K562 (cell line): ENCODE measurements around the gene AGO4. TPM values are rescaled to one million over a fixed set of nuclear protein-coding genes. Genes with fewer than 3 reads are reported as not detected.

Experiments
- BRD9 ChIP-seq: fragments of 450-650 bp; IDR thresholded peaks from 2 replicates; pipeline ENCODE4 v1.6.1; 2018; ENCODE audit warnings: low read depth; ENCODE audit not compliant: partially characterized antibody
- FOXM1 ChIP-seq, 2 experiments: fragments of 450-650 bp in 1 of 2; sonication (generic) in 1 of 2; formaldehyde crosslinking in 1 of 2; IDR thresholded peaks; 2 replicates each; pipeline versions ENCODE4 v1.6.1 to v1.9.0; 2017 to 2022; ENCODE audit warnings: low read depth in 2 of 2, mild to moderate bottlenecking in 2 of 2, missing genetic modification reagents in 1 of 2, moderate library complexity in 1 of 2
- JUNB ChIP-seq: fragments of 450-650 bp; formaldehyde crosslinking; conservative IDR thresholded peaks from 2 replicates; pipeline ENCODE4 v1.4.0; 2020; ENCODE audit warnings: mild to moderate bottlenecking
- KAT2B ChIP-seq: IDR thresholded peaks from one replicate; pipeline ENCODE4 v1.6.1; 2012; ENCODE audit warnings: low read depth, mild to moderate bottlenecking, control low read depth, inconsistent platforms, low read length, moderate library complexity
- POLR2H ChIP-seq: IDR thresholded peaks from 2 replicates; pipeline ENCODE4 v1.6.1; 2016; ENCODE audit warnings: missing genetic modification characterization, low read depth, mild to moderate bottlenecking, control low read depth, missing compliant biosample characterization, moderate library complexity
- RB1 ChIP-seq: fragments of 450-650 bp; IDR thresholded peaks from 2 replicates; pipeline ENCODE4 v1.6.1; 2017; ENCODE audit warnings: low read depth, mild to moderate bottlenecking
- STAG1 ChIP-seq: sonication (generic); formaldehyde crosslinking; IDR thresholded peaks from 2 replicates; pipeline ENCODE4 v1.5.0; 2020; ENCODE audit warnings: missing genetic modification reagents, borderline replicate concordance
- TEAD1 ChIP-seq, 2 experiments: fragments of 450-650 bp in 1 of 2; sonication (generic) in 1 of 2; formaldehyde crosslinking; IDR thresholded peaks; 2 replicates each; pipeline versions ENCODE4 v1.4.0 to v1.8.0; 2020 to 2022; ENCODE audit warnings: mild to moderate bottlenecking in 2 of 2, missing genetic modification reagents in 1 of 2
- TFAM ChIP-seq: fragments of 250-450 bp; sonication (Bioruptor Pico); conservative IDR thresholded peaks from 2 replicates; pipeline ENCODE4 v1.5.0; 2021; ENCODE audit warnings: mild to moderate bottlenecking, moderate library complexity
- ZBTB1 ChIP-seq: sonication (generic); formaldehyde crosslinking; IDR thresholded peaks from 2 replicates; pipeline ENCODE4 v1.8.1; 2023; ENCODE audit warnings: missing genetic modification reagents, low read depth, mild to moderate bottlenecking, borderline replicate concordance
- ZEB2 ChIP-seq: fragments of 450-650 bp; IDR thresholded peaks from 2 replicates; pipeline ENCODE4 v1.6.1; 2016
- ZNF133 ChIP-seq: fragments of 250-450 bp; sonication (Bioruptor Pico); IDR thresholded peaks from 2 replicates; pipeline ENCODE4 v1.4.0; 2020; ENCODE audit warnings: mild to moderate bottlenecking
- ZNF232 ChIP-seq: sonication (generic); formaldehyde crosslinking; IDR thresholded peaks from 2 replicates; pipeline ENCODE4 v1.8.0; 2022; ENCODE audit warnings: mild to moderate bottlenecking, missing genetic modification reagents
- ZNF24 ChIP-seq: fragments of 450-650 bp; IDR thresholded peaks from 2 replicates; pipeline ENCODE4 v1.6.1; 2016
- ZNF561 ChIP-seq: fragments of 450-650 bp; formaldehyde crosslinking; conservative IDR thresholded peaks from 2 replicates; pipeline ENCODE4 v1.4.0; 2020; ENCODE audit warnings: mild to moderate bottlenecking, moderate library complexity
- ZNF655 ChIP-seq: fragments of 250-450 bp; sonication (Bioruptor Pico); IDR thresholded peaks from 2 replicates; pipeline ENCODE4 v1.5.0; 2021
- ZNF75A ChIP-seq: fragments of 450-650 bp; formaldehyde crosslinking; IDR thresholded peaks from 2 replicates; pipeline ENCODE4 v1.4.0; 2020; ENCODE audit warnings: mild to moderate bottlenecking
- ZSCAN32 ChIP-seq: fragments of 450-650 bp; formaldehyde crosslinking; IDR thresholded peaks from 2 replicates; pipeline ENCODE4 v1.4.0; 2020; ENCODE audit warnings: mild to moderate bottlenecking, moderate library complexity
- polyA plus RNA-seq, 8 experiments: library from polyadenylated mRNA; depleted of rRNA in 4 of 8; stranded (reverse) in 5 of 8; unstranded in 3 of 8; fragments of >200 nt; fragmentation: Nextera tagmentation in 2 of 8; fragmentation: Illumina TruSeq in 1 of 8; extraction: Ambion mirVana in 2 of 8; extraction: Trizol in 1 of 8; gene quantifications; 2 replicates each; pipeline versions ENCODE4 v1.2.1 to v1.2.3, GENCODE V29; 2011 to 2014; ENCODE audit warnings: inconsistent platforms in 1 of 8, missing spikeins in 1 of 8
- total RNA-seq, 7 experiments: library from RNA; depleted of rRNA in 6 of 7; stranded (reverse); fragments of >200 nt in 6 of 7; fragmentation: Illumina TruSeq in 2 of 7; extraction: Trizol in 2 of 7; gene quantifications; 2 replicates each; pipeline versions ENCODE4 v1.2.1 to v1.2.3, GENCODE V29; 2011 to 2021; ENCODE audit warnings: low replicate concordance in 1 of 7
- TF ChIP-seq, protein P1 (sequence below): fragments of 450-650 bp; IDR thresholded peaks from 2 replicates; pipeline ENCODE4 v1.6.1; 2017; ENCODE audit warnings: mild to moderate bottlenecking, moderate library complexity
- TF ChIP-seq, protein P2 (sequence below): fragments of 250-450 bp; sonication (Bioruptor Pico); IDR thresholded peaks from 2 replicates; pipeline ENCODE4 v1.8.0; 2021; ENCODE audit warnings: borderline replicate concordance, mild to moderate bottlenecking, moderate library complexity; ENCODE audit not compliant: poor library complexity, severe bottlenecking
- TF ChIP-seq, protein P3 (sequence below): sonication (generic); formaldehyde crosslinking; IDR thresholded peaks from 2 replicates; pipeline ENCODE4 v1.8.1; 2022; ENCODE audit warnings: missing genetic modification reagents
- TF ChIP-seq, protein P4 (sequence below), 2 experiments: fragments of 450-650 bp; IDR thresholded peaks; 2 replicates each; pipeline ENCODE4 v1.6.1; 2016

Gene AGO4
- total and polyA plus RNA-seq, 9 of the 15 experiments (the other 6 are each of a cell fraction or from before 2014, with no cell fraction given): 1.3 to 10.5 (median 6.5) TPM

DNA sequence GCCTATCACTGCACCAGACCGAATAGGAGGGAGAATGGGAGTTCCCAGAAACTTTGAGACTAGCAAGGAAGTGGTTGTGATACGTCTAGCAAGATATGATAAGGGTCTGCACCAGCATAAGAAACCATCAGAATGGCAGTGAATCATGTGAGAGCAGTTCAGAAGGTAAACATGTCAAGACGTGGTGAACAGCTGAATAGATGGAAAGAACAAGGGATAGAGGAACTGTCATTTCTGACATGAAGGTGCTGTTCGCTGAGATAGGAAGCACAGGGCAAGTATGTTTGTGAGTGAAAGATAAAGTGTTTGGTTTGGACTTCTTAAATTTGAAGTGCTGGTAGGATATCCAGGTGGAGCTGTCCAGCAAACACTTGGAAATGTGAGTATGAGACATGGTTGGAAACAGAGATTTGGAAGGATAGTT is 74.0 kb downstream of the AGO4 start (continued):
- peak; percentile 28; the same call in 1 of the 2 replicates for TF ChIP-seq FOXM1 (IDR thresholded peaks at IDR 0.05; ENCODE audit: low read depth)
- no peak for TF ChIP-seq FOXM1 (CRISPR knock-in tag; IDR thresholded peaks at IDR 0.05; ENCODE audit: low read depth)
- TF ChIP-seq, protein P1, sequence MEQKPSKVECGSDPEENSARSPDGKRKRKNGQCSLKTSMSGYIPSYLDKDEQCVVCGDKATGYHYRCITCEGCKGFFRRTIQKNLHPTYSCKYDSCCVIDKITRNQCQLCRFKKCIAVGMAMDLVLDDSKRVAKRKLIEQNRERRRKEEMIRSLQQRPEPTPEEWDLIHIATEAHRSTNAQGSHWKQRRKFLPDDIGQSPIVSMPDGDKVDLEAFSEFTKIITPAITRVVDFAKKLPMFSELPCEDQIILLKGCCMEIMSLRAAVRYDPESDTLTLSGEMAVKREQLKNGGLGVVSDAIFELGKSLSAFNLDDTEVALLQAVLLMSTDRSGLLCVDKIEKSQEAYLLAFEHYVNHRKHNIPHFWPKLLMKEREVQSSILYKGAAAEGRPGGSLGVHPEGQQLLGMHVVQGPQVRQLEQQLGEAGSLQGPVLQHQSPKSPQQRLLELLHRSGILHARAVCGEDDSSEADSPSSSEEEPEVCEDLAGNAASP: no peak
- peak; percentile 87 for TF ChIP-seq ZEB2
- TF ChIP-seq ZBTB1: no peak
- TF ChIP-seq ZNF232: 0 out of 2 replicates have a peak, but pooled peaks have one; percentile 44
- no peak for TF ChIP-seq ZNF133
- no peak for TF ChIP-seq ZNF655 (CRISPR knock-in tag)
- TF ChIP-seq ZSCAN32 (CRISPR knock-in tag): no peak
- no peak for TF ChIP-seq ZNF75A
- no peak for TF ChIP-seq RB1
- TF ChIP-seq KAT2B: no peak
- 0 out of 4 replicates have a peak, but pooled peaks of 1 of the 2 experiments have one; percentile 32 for TF ChIP-seq TEAD1 (CRISPR knock-in tag; IDR thresholded peaks at IDR 0.05)
- TF ChIP-seq BRD9: no peak
- no peak for TF ChIP-seq STAG1 (CRISPR knock-in tag)
- no peak for TF ChIP-seq ZNF561
- TF ChIP-seq, protein P2, sequence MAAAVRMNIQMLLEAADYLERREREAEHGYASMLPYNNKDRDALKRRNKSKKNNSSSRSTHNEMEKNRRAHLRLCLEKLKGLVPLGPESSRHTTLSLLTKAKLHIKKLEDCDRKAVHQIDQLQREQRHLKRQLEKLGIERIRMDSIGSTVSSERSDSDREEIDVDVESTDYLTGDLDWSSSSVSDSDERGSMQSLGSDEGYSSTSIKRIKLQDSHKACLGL: no peak
- no peak for TF ChIP-seq POLR2H (tag)
- no peak for TF ChIP-seq ZNF24
- no peak for TF ChIP-seq JUNB
- TF ChIP-seq, protein P3, sequence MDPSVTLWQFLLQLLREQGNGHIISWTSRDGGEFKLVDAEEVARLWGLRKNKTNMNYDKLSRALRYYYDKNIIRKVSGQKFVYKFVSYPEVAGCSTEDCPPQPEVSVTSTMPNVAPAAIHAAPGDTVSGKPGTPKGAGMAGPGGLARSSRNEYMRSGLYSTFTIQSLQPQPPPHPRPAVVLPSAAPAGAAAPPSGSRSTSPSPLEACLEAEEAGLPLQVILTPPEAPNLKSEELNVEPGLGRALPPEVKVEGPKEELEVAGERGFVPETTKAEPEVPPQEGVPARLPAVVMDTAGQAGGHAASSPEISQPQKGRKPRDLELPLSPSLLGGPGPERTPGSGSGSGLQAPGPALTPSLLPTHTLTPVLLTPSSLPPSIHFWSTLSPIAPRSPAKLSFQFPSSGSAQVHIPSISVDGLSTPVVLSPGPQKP (CRISPR knock-in tag): no peak
- TF ChIP-seq, protein P4, sequence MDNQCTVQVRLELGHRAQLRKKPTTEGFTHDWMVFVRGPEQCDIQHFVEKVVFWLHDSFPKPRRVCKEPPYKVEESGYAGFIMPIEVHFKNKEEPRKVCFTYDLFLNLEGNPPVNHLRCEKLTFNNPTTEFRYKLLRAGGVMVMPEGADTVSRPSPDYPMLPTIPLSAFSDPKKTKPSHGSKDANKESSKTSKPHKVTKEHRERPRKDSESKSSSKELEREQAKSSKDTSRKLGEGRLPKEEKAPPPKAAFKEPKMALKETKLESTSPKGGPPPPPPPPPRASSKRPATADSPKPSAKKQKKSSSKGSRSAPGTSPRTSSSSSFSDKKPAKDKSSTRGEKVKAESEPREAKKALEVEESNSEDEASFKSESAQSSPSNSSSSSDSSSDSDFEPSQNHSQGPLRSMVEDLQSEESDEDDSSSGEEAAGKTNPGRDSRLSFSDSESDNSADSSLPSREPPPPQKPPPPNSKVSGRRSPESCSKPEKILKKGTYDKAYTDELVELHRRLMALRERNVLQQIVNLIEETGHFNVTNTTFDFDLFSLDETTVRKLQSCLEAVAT (IDR thresholded peaks at IDR 0.05): no peak
- TF ChIP-seq TFAM (CRISPR knock-in tag): no peak
